Trophoblast cell (in vitro differentiated cells and primary cell): ENCODE data around the gene SERGEF.

Experiments
- DNase-seq, 2 donors: peaks; one replicate each; pipeline ENCODE4 v3.0.0-alpha.2; 2016
- H2AFZ ChIP-seq: 2 replicates; pipeline ENCODE4 v1.6.1; 2013; ENCODE audit warnings: low read length, moderate library complexity, mild to moderate bottlenecking; ENCODE audit not compliant: insufficient read depth, poor library complexity
- H2AK5ac ChIP-seq: 2 replicates; pipeline ENCODE4 v1.6.1; 2013; ENCODE audit warnings: mild to moderate bottlenecking, low read length
- H2BK120ac ChIP-seq: 2 replicates; pipeline ENCODE4 v1.6.1; 2013; ENCODE audit warnings: low read length, mild to moderate bottlenecking, moderate library complexity; ENCODE audit not compliant: insufficient read depth, poor library complexity
- H2BK12ac ChIP-seq: 2 replicates; pipeline ENCODE4 v1.6.1; 2013; ENCODE audit warnings: mild to moderate bottlenecking, low read length, moderate library complexity
- H2BK5ac ChIP-seq: 2 replicates; pipeline ENCODE4 v1.6.1; 2013; ENCODE audit warnings: low read length, low read depth, moderate library complexity, mild to moderate bottlenecking; ENCODE audit not compliant: poor library complexity
- H3K14ac ChIP-seq: 2 replicates; pipeline ENCODE4 v1.6.1; 2013; ENCODE audit warnings: mild to moderate bottlenecking, low read length
- H3K18ac ChIP-seq: 2 replicates; pipeline ENCODE4 v1.6.1; 2013; ENCODE audit warnings: mild to moderate bottlenecking, low read length
- H3K23ac ChIP-seq: 2 replicates; pipeline ENCODE4 v1.6.1; 2013; ENCODE audit warnings: low read length
- H3K27ac ChIP-seq: 2 replicates; pipeline ENCODE4 v1.5.1; 2013; ENCODE audit warnings: low read depth, mild to moderate bottlenecking, inconsistent platforms, low read length, moderate library complexity
- H3K27me3 ChIP-seq: 2 replicates; pipeline ENCODE4 v1.6.1; 2013; ENCODE audit warnings: inconsistent platforms, mild to moderate bottlenecking, low read length, moderate library complexity; ENCODE audit not compliant: insufficient read depth
- H3K36me3 ChIP-seq, 2 experiments: 1 replicate in 1 of 2; 2 replicates in 1 of 2; pipeline ENCODE4 v1.6.1; 2013; ENCODE audit warnings: low read length in 2 of 2, mild to moderate bottlenecking in 2 of 2, moderate library complexity in 1 of 2; ENCODE audit not compliant: insufficient read depth in 2 of 2, control insufficient read depth in 1 of 2
- H3K4ac ChIP-seq: 2 replicates; pipeline ENCODE4 v1.6.1; 2013; ENCODE audit warnings: low read depth, mild to moderate bottlenecking, low read length, moderate library complexity
- H3K4me1 ChIP-seq, 2 experiments: 1 replicate in 1 of 2; 2 replicates in 1 of 2; pipeline ENCODE4 v1.6.1; 2013; ENCODE audit warnings: low read length in 2 of 2, mild to moderate bottlenecking in 2 of 2, moderate library complexity in 1 of 2; ENCODE audit not compliant: insufficient read depth in 2 of 2, control insufficient read depth in 1 of 2
- H3K4me2 ChIP-seq: 2 replicates; pipeline ENCODE4 v1.6.1; 2013; ENCODE audit warnings: inconsistent platforms, mild to moderate bottlenecking, low read length, moderate library complexity
- H3K4me3 ChIP-seq: 2 replicates; pipeline ENCODE4 v1.5.1; 2013; ENCODE audit warnings: mild to moderate bottlenecking, low read depth, low read length, inconsistent platforms
- H3K79me1 ChIP-seq: one replicate; pipeline ENCODE4 v1.6.1; 2013; ENCODE audit warnings: low read length
- H3K79me2 ChIP-seq: 2 replicates; pipeline ENCODE4 v1.6.1; 2013; ENCODE audit warnings: low read length, mild to moderate bottlenecking; ENCODE audit not compliant: control insufficient read depth, insufficient read depth, poor library complexity
- H3K9ac ChIP-seq: 2 replicates; pipeline ENCODE4 v1.6.1; 2013; ENCODE audit warnings: mild to moderate bottlenecking, low read length
- H3K9me3 ChIP-seq: 2 replicates; pipeline ENCODE4 v1.6.1; 2013; ENCODE audit warnings: low read depth, mild to moderate bottlenecking, control low read depth, inconsistent platforms, low read length; ENCODE audit not compliant: insufficient read depth
- H4K12ac ChIP-seq: 2 replicates; pipeline ENCODE4 v1.6.1; 2013; ENCODE audit warnings: low read depth, mild to moderate bottlenecking, low read length, moderate library complexity
- H4K8ac ChIP-seq: 2 replicates; pipeline ENCODE4 v1.6.1; 2013; ENCODE audit warnings: low read depth, mild to moderate bottlenecking, low read length, moderate library complexity
- H4K91ac ChIP-seq: one replicate; pipeline ENCODE4 v1.6.1; 2013; ENCODE audit warnings: low read depth, mild to moderate bottlenecking, low read length, moderate library complexity
- WGBS: extraction: QIAGEN DNeasy Blood & Tissue Kit; methylation state at CpG from one replicate; pipeline ENCODE4 v1.1.7; 2013; ENCODE audit warnings: missing lambda C conversion rate; ENCODE audit not compliant: insufficient read length, insufficient coverage; ENCODE audit errors: extremely low coverage; 5-methylcytosine and 5-hydroxymethylcytosine counted together

Gene SERGEF

GRCh38 chr11:17852246-17852645 is 160.6 kb downstream of the SERGEF start:
- Histone ChIP-seq H4K8ac (no peak overlapping the region), H3K4me1 (no peaks in the 10 kb centered on the region), H2BK5ac (no peak overlapping the region), H3K79me2 (no peaks in the 10 kb centered on the region), H3K27ac (no peak overlapping the region), H3K4me3 (no peak overlapping the region), H3K23ac (no peak overlapping the region), H3K36me3 (no peaks in the 10 kb centered on the region), H3K9ac (no peak overlapping the region), H2BK12ac (no peak overlapping the region), H4K91ac (no peak overlapping the region), H2AFZ (no peak overlapping the region), H3K79me1 (no peaks in the 10 kb centered on the region), H2BK120ac (no peak overlapping the region), H3K4ac (no peak overlapping the region), H3K27me3 (no peaks in the 10 kb centered on the region), H3K18ac (no peak overlapping the region), H3K4me2 (no peak overlapping the region), H4K12ac (no peak overlapping the region), H3K14ac (no peak overlapping the region), H2AK5ac (no peak overlapping the region), H3K9me3 (no peaks in the 10 kb centered on the region)
- no peak for DNase-seq
- no CpG with 5 or more reads among the region's 1 CpG for WGBS

DNA sequence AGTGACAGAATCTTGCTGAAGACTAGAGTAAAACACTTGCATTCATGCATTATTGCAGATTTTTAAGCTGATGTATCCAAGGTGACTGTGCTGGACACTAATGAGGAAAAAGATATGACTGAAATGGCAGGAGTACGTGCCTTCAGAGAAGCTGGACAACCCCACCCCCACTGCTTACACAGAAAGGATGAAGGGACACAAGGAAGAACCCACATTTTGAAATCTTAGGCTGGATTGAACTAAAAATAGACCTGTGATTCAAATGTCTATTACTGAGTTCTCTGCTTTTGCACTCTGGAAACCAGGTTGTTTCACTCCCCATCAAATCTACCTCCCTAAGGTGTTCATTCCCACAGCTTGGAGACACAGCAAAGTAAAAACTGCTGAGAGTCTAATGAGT is 161.2 kb downstream of the SERGEF start:
- no peak for DNase-seq
- Histone ChIP-seq H4K8ac (no peak overlapping the region), H2AFZ (no peak overlapping the region), H3K18ac (no peak overlapping the region), H2BK12ac (no peak overlapping the region), H2BK5ac (no peak overlapping the region), H3K9me3 (no peaks in the 10 kb centered on the region), H3K27me3 (no peaks in the 10 kb centered on the region), H3K79me1 (no peaks in the 10 kb centered on the region), H3K4me1 (peaks cover 0 to 3% of the 10 kb centered on the region in 2 experiments), H3K4ac (no peak overlapping the region), H3K23ac (no peak overlapping the region), H2AK5ac (no peak overlapping the region), H4K12ac (no peak overlapping the region), H3K14ac (no peak overlapping the region), H3K4me2 (no peak overlapping the region), H3K36me3 (no peaks in the 10 kb centered on the region), H3K9ac (no peak overlapping the region), H3K27ac (no peak overlapping the region), H3K4me3 (no peak overlapping the region), H2BK120ac (no peak overlapping the region), H4K91ac (no peak overlapping the region), H3K79me2 (no peaks in the 10 kb centered on the region)
- no CpG with 5 or more reads among the region's 1 CpG for WGBS

DNA sequence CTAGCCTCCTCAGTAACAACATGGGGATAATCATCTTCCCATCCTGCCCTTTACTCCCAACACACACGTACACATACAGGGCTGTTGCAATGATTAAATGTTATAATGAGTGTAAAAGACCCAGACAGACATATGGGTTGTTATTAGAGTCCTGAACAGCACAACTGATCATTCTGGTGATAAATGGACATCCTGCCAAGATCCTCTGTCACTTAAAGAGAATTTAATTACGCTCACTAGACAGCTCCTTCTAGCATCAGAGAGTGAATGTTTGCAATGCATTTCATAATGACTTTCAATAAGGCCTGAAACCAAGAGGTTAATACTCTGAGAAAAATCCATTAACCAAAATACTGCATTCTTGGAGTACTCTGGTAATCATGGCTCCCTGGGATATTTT is 162.5 kb downstream of the SERGEF start:
- Histone ChIP-seq H3K27me3 (no peaks in the 10 kb centered on the region), H3K4me2 (no peak overlapping the region), H3K4me1 (peaks cover 0 to 3% of the 10 kb centered on the region in 2 experiments), H3K4me3 (no peak overlapping the region), H3K79me2 (no peaks in the 10 kb centered on the region), H2BK12ac (no peak overlapping the region), H3K18ac (no peak overlapping the region), H2AK5ac (no peak overlapping the region), H4K8ac (no peak overlapping the region), H3K27ac (no peak overlapping the region), H3K23ac (no peak overlapping the region), H3K14ac (no peak overlapping the region), H2BK5ac (no peak overlapping the region), H2AFZ (no peak overlapping the region), H2BK120ac (no peak overlapping the region), H3K36me3 (no peaks in the 10 kb centered on the region), H3K79me1 (no peaks in the 10 kb centered on the region), H4K12ac (no peak overlapping the region), H4K91ac (no peak overlapping the region), H3K9ac (no peak overlapping the region), H3K4ac (no peak overlapping the region), H3K9me3 (no peaks in the 10 kb centered on the region)
- no peak for DNase-seq
- no CpG with 5 or more reads among the region's 2 CpGs for whole genome bisulfite sequencing

DNA sequence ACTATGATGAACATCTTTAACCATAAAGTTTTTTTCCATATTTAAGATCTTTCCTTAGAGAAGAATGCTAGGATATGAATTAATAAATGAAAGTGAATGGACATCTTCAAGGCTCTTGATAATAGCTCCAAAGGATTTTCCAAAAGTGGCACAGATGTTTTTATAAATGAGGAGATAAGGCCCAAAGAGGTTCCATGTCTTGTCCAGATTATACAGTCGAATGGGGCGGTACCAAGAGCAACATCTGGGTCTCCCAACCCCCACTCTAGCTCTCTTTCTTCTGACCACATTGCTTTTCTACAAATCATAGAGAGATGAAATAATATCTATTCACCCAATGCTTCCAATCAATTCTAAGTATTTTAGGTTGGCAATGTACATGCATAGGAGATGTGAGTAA is 164.1 kb downstream of the SERGEF start:
- Histone ChIP-seq H3K18ac (no peak overlapping the region), H3K4me3 (no peak overlapping the region), H2AFZ (no peak overlapping the region), H3K27me3 (no peaks in the 10 kb centered on the region), H3K36me3 (no peaks in the 10 kb centered on the region), H3K4me1 (peaks cover 0 to 3% of the 10 kb centered on the region in 2 experiments), H3K23ac (no peak overlapping the region), H2AK5ac (no peak overlapping the region), H4K91ac (no peak overlapping the region), H3K9ac (no peak overlapping the region), H2BK12ac (no peak overlapping the region), H3K27ac (no peak overlapping the region), H2BK5ac (no peak overlapping the region), H3K4me2 (no peak overlapping the region), H3K9me3 (no peaks in the 10 kb centered on the region), H4K8ac (no peak overlapping the region), H4K12ac (no peak overlapping the region), H3K4ac (no peak overlapping the region), H3K14ac (no peak overlapping the region), H2BK120ac (no peak overlapping the region), H3K79me2 (no peaks in the 10 kb centered on the region), H3K79me1 (no peaks in the 10 kb centered on the region)
- no CpG with 5 or more reads among the region's 2 CpGs for WGBS
- DNase-seq: no peak
